ENCODE results near the gene HHATL.
A peak's percentile ranks its signal among the peaks of the same experiment; 100 is the strongest.

Gene HHATL

GRCh38 chr3:42684632-42685362 lies 17.8 kb downstream of the HHATL start:
- no peak for DNase-seq
- TF ChIP-seq POLR2A (IDR thresholded peaks at IDR 0.05; ENCODE audit: low read length) = no peak
- no peak for TF ChIP-seq GATA1 (IDR thresholded peaks at IDR 0.05; ENCODE audit: low read depth, low read length)

GRCh38 chr3:42683875-42684598 lies 18.6 kb downstream of the HHATL start:
- TF ChIP-seq POLR2A (IDR thresholded peaks at IDR 0.05; ENCODE audit: low read length) = no peak
- no peak for TF ChIP-seq GATA1 (IDR thresholded peaks at IDR 0.05; ENCODE audit: low read depth, low read length)
- peak in 1 of 2 experiments; percentile 17 for DNase-seq

GRCh38 chr3:42682301-42683070 lies 20.1 kb downstream of the HHATL start:
- DNase-seq = no peak
- TF ChIP-seq POLR2A (IDR thresholded peaks at IDR 0.05; ENCODE audit: low read length) (no peak), GATA1 (IDR thresholded peaks at IDR 0.05; ENCODE audit: low read depth, low read length) (no peak)

- DNase-seq = no peak
- TF ChIP-seq POLR2A (IDR thresholded peaks at IDR 0.05; ENCODE audit: low read length) = no peak
- no peak for TF ChIP-seq GATA1 (IDR thresholded peaks at IDR 0.05; ENCODE audit: low read depth, low read length)
Observed at GRCh38 chr3:42681361-42682038, 21.1 kb downstream of the HHATL start.

- TF ChIP-seq POLR2A (IDR thresholded peaks at IDR 0.05; ENCODE audit: low read length) (no peak), GATA1 (IDR thresholded peaks at IDR 0.05; ENCODE audit: low read depth, low read length) (no peak)
Observed at GRCh38 chr3:42680806-42681205, 21.8 kb downstream of the HHATL start.

GRCh38 chr3:42680271-42680670 lies 22.3 kb downstream of the HHATL start:
- DNase-seq = no peak

More at GRCh38 chr3:42680806-42681205, 21.8 kb downstream of the HHATL start:
- DNase-seq = no peak

GRCh38 chr3:42678447-42678846 lies 24.2 kb downstream of the HHATL start:
- TF ChIP-seq POLR2A (IDR thresholded peaks at IDR 0.05; ENCODE audit: low read length) = no peak
- no peak for DNase-seq

More at GRCh38 chr3:42680271-42680670, 22.3 kb downstream of the HHATL start:
- TF ChIP-seq GATA1 (IDR thresholded peaks at IDR 0.05; ENCODE audit: low read depth, low read length) (no peak), POLR2A (IDR thresholded peaks at IDR 0.05; ENCODE audit: low read length) (no peak)

- no peak for TF ChIP-seq POLR2A (IDR thresholded peaks at IDR 0.05; ENCODE audit: low read length)
- no peak for TF ChIP-seq GATA1 (IDR thresholded peaks at IDR 0.05; ENCODE audit: low read depth, low read length)
- DNase-seq = no peak
Observed at GRCh38 chr3:42675909-42676308, 26.7 kb downstream of the HHATL start.

- no peak for TF ChIP-seq POLR2A (IDR thresholded peaks at IDR 0.05; ENCODE audit: low read length)
- no peak for TF ChIP-seq GATA1 (IDR thresholded peaks at IDR 0.05; ENCODE audit: low read depth, low read length)
- DNase-seq = no peak
Observed at GRCh38 chr3:42674146-42674545, 28.5 kb downstream of the HHATL start.

GRCh38 chr3:42673082-42673481 lies 29.5 kb downstream of the HHATL start:
- TF ChIP-seq POLR2A (IDR thresholded peaks at IDR 0.05; ENCODE audit: low read length) (no peak), GATA1 (IDR thresholded peaks at IDR 0.05; ENCODE audit: low read depth, low read length) (no peak)
- no peak for DNase-seq

GRCh38 chr3:42672515-42672914 lies 30.1 kb downstream of the HHATL start:
- no peak for DNase-seq
- TF ChIP-seq GATA1 (IDR thresholded peaks at IDR 0.05; ENCODE audit: low read depth, low read length) (no peak), POLR2A (IDR thresholded peaks at IDR 0.05; ENCODE audit: low read length) (no peak)

GRCh38 chr3:42670670-42671069 lies 31.9 kb downstream of the HHATL start:
- no peak for DNase-seq
- no peak for TF ChIP-seq POLR2A (IDR thresholded peaks at IDR 0.05; ENCODE audit: low read length)
- no peak for TF ChIP-seq GATA1 (IDR thresholded peaks at IDR 0.05; ENCODE audit: low read depth, low read length)

- TF ChIP-seq POLR2A (IDR thresholded peaks at IDR 0.05; ENCODE audit: low read length) (no peak), GATA1 (IDR thresholded peaks at IDR 0.05; ENCODE audit: low read depth, low read length) (no peak)
- DNase-seq = no peak
Observed at GRCh38 chr3:42670051-42670576, 32.5 kb downstream of the HHATL start.

All from erythroblast (primary cell).